Measurements from ENCODE around the gene TSKU.
"Not testable (repeated sequence)": the region's sequence is repeated elsewhere in the genome, so short reads cannot be mapped to it uniquely, and the experiment has no call there.

The TSKU gene

DNA sequence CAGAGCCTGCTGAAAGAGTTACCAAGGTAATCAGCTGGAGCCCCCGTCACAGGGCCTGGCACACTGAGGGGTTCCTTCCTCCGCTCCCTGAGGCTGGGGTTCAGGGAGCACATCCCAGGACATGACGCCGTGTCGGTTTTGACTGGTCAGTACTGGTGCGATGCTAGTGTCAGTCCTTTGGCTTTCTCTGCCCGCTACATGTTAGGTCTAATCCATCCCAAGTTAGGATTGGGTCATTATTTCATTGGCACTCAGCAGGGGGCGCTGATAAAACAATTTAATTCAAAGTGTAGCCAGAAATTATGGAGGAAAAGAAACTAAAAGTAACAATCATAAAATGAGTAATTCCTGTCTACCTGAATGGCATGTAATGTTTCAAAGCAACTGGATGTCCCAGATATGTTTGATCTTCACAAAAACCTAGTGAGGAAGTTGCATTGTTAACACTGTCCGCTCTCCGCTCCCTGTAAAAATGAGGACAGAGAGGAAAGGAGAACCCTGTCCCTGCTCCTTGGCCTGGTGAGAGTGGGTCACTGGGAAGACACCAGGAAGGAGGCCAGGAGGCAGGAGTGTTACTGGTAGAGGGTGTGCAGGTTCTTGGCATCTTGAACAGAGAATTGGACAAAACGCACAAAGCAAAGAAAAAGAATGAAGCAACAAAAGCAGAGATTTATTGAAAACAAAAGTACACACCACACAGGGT, 27.1 kb downstream of the TSKU start:
- peak; percentile 47 to 62 for DNase-seq

DNA sequence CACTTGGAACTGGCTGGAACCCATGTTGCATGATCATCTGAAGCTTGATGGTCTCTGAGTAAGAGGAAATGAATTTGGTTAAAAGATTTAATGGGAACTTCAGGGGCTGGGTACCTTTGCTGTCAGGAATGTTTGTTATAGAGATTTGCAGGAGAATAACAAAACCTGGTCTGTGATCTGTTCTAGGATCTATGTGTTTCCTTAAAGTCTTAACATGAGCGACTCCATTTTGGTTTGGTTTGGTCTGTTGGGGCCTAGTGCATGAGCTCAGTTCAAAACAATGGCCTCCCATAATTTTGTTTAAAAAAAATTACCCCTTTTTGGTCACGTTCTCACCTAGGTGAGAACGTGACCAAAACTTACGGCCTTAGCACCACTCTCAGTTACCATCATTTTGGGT, 28.1 kb downstream of the TSKU start:
- no peak for DNase-seq
- TF ChIP-seq POLR2A (IDR thresholded peaks at IDR 0.05; ENCODE audit: low read length) (no peak), GATA1 (IDR thresholded peaks at IDR 0.05; ENCODE audit: low read depth, low read length) (no peak)

More for the DNA sequence above, 27.1 kb downstream of the TSKU start:
- no peak for TF ChIP-seq POLR2A (IDR thresholded peaks at IDR 0.05; ENCODE audit: low read length)
- no peak for TF ChIP-seq GATA1 (IDR thresholded peaks at IDR 0.05; ENCODE audit: low read depth, low read length)

DNA sequence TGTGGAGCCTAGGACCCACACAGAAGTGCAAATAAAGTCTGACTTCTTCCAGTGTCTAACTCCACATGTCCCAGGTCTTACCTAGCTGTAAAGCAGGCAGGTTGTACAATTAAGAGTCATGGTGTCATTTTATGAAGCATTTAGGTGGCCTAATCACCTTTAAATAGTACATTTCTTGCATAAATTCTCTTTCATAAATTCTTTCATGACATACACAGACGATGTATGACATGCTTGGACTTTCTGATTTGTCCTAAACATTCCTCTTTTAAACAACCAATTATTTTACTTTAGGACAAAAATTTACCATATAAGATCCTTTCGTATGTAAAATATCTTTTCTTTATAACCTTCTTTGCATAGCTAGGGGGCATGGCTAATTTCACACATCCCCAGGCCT, 31.3 kb downstream of the TSKU start:
- DNase-seq: no peak
- TF ChIP-seq GATA1 (IDR thresholded peaks at IDR 0.05; ENCODE audit: low read depth, low read length) (no peak), POLR2A (IDR thresholded peaks at IDR 0.05; ENCODE audit: low read length) (no peak)

DNA sequence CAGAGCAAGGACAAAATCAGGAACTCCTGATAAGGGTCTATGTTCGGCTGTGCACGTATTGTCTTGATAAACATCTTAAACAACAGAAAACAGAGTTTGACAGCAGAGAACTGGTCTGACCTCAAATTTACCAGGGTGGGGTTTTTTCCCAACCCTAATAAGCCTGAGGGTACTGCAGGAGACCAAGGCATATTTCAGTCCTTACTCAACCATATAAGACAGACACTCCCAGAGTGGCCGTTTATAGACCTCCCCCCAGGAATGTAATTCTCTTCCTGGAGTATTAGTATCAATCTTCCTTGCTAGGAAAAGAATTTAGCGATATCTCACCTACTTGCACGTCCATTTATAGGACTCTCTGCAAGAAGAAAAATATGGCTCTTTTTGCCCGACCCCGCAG, 32.5 kb downstream of the TSKU start:
- peak; percentile 27 to 47 for DNase-seq

DNA sequence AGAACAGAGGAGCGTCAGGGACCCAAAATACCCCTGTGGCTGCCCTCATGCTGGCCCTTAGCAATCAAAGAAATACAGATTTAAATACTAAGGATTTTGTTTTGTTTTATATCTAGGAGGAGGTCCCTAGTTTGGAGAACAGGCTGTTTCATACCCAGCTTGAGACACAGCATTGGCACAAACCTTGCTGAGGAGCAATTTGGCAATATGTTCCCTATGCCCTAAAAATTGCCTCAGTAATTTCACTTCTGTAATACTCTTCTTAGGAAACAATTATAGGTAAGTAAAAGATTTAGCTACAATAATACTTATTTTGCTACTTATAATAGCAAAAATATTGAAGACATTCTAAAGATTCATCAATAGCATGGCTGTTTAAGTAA, 37.0 kb downstream of the TSKU start:
- TF ChIP-seq GATA1 (IDR thresholded peaks at IDR 0.05; ENCODE audit: low read depth, low read length): no peak
- no peak for TF ChIP-seq POLR2A (IDR thresholded peaks at IDR 0.05; ENCODE audit: low read length)

DNA sequence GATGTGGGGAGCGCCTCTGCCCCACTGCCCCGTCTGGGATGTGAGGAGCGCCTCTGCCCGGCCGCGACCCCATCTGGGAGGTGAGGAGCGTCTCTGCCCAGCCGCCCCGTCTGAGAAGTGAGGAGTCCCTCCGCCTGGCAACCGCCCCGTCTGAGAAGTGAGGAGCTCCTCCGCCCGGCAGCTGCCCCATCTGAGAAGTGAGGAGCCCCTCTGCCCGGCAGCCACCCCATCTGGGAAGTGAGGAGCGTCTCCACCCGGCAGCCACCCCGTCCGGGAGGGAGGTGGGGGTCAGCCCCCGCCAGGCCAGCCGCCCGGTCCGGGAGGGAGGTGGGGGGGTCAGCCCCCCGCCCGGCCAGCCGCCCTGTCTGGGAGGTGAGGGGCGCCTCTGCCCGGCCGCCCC, 38.2 kb downstream of the TSKU start:
- not testable (repeated sequence) for DNase-seq

More for the DNA sequence above, 37.0 kb downstream of the TSKU start:
- DNase-seq: no peak

DNA sequence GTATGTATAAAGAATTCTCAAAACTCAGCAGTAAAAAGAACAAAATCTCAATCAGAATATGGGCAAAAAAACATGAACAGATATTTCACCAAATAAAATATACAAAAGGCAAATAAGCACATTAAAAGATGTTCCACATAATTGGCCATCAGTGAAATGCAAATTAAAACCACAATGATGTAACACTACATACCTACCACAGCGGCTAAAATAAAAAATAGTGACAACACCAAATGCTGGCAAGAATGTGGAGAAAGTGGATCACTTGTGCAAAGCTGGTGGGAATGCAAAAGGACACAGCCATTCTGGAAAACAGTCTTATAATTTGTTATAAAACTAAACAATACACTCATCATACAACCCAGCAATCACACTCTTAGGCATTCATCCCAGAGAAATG, 39.2 kb downstream of the TSKU start:
- TF ChIP-seq POLR2A (IDR thresholded peaks at IDR 0.05; ENCODE audit: low read length) (no peak), GATA1 (IDR thresholded peaks at IDR 0.05; ENCODE audit: low read depth, low read length) (no peak)
- no peak for DNase-seq

DNA sequence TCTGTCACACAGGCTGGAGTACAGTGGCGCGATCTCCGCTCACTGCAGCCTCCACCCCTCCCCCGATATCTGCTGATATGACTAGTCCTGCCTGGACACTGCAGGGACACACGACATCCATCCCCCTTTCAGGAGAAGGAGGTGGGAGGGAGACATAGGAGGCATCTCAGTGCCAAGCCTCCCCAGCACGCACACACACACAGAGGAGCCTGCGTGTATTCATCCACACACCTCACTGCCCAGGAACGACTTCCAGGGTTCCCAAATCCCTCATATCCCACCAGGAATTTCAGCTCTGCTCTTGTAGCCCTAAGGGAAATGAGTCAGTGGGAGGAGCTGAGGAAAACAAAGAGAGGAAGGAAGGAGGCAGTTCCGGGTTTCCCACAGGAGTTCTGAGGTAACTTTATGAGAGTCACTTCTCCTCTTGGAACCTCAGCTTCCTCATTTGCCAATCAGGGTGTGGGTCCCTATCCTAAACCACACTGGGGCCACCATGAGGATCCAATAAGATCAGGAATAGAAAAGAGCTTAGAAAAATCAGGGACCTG, 40.4 kb downstream of the TSKU start:
- TF ChIP-seq GATA1 (IDR thresholded peaks at IDR 0.05; ENCODE audit: low read depth, low read length): no peak
- no peak for TF ChIP-seq POLR2A (IDR thresholded peaks at IDR 0.05; ENCODE audit: low read length)
- DNase-seq: peak; percentile 21 to 44

DNA sequence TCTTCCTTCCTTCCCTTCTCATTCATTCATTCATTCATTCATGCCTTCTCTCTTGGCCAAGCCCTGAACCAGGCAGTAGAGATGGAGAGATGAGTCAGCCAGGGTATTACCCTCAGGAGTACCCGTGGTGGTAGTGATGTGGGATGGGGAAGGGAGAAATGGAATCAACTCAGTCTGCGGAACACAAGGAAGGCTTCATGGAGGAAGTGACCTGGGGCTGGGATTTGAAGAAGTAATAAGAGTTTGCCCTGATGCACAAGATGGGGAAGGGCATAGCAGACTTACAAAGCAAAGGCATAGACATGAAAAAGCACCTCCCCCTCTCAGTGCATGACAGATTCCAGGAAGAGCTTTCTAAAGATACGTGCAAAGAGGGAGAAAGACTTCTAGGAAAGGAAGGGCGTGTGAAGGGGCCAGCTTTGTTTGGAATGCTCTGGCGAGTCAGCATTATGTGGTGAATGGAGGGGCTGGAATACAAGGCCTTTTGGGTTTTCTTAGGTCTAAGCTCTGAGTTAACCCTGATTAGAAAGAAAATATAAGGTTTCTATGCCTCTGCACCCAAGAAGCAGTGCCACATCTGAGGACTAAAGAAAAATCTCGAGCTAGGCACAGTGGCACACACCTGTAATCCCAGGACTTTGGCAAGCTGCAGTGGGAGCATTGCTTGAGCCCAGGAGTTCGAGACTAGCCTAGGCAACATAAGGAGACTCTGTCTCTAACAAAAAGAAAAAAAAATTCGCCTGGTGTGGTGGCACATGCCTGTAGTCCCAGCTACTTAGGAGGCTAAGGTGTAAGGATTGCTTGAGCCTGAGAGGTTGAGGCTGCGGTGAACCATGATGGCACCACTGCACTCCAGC, 41.2 kb downstream of the TSKU start:
- peak; percentile 50 to 54 for DNase-seq

DNA sequence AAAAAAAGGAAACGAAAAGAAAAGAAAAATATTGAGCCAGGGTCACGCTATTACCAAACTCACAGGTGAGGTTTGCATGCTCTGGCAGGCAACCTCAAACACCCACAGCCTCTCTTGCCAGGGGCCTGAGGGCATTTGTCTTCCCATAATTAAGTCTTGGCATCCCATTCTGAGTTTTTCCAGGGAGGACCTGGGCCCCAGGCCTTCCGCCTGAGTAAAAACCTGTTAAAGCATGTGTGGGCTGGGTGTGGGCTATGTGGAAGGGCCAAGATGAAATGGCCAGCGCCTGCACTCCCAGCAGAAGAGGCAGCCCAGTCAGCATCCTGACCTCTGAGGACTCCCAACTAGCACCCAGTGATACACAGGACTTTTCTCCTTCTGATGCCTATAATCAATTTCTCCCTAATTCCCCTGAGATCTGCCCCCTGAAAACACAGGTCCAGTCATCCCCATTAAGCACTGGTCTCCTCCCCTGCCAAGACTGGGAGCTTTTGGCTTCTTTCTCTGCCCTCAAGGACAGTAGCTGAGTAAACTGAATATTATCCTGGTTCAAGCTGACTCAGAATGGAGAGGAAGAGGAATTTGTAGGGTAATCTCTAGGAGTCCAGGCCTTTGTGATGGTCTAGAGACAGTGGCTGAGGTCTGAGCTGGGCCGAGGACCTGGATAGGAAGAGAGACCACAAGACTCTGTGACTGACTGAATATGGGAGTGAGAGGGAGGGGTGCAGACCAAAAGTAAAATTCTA, 42.0 kb downstream of the TSKU start:
- TF ChIP-seq POLR2A (IDR thresholded peaks at IDR 0.05; ENCODE audit: low read length) (no peak), GATA1 (IDR thresholded peaks at IDR 0.05; ENCODE audit: low read depth, low read length) (no peak)
- no peak for DNase-seq

More for the DNA sequence above, 41.2 kb downstream of the TSKU start:
- TF ChIP-seq POLR2A (IDR thresholded peaks at IDR 0.05; ENCODE audit: low read length) (no peak), GATA1 (IDR thresholded peaks at IDR 0.05; ENCODE audit: low read depth, low read length) (no peak)

DNA sequence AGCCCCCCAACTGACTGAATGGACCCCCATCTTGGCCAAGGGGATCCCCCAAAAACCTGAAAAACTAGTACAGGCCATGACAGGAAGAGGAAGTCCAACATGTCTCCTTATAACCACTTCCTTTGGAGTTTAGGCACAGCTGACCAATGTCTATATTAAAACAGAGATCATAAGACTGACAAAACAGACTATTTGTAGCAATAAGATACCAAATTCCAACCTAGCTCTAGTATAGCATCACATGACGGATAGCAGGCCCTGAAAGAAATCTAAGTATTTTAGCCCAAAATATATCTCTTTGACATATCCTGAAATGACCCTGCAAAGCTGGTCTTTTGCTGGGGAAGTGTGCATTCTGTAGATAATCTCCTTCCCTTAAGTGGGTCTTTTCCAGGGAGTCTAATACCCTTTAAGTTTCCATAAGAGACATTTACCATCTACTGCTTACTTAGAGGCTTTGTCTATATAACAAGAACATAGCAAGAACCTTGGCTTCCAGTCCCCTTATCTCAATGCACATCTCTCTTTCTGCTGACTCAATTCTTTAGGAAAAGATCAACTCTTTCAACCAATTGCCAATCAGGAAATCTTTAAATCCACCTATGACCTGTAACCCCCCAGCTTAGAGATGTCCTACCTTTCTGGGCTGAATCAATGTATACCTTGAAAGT, 42.7 kb downstream of the TSKU start:
- TF ChIP-seq GATA1 (IDR thresholded peaks at IDR 0.05; ENCODE audit: low read depth, low read length): no peak
- TF ChIP-seq POLR2A (IDR thresholded peaks at IDR 0.05; ENCODE audit: low read length): no peak
- DNase-seq: peak; percentile 22 to 47

DNA sequence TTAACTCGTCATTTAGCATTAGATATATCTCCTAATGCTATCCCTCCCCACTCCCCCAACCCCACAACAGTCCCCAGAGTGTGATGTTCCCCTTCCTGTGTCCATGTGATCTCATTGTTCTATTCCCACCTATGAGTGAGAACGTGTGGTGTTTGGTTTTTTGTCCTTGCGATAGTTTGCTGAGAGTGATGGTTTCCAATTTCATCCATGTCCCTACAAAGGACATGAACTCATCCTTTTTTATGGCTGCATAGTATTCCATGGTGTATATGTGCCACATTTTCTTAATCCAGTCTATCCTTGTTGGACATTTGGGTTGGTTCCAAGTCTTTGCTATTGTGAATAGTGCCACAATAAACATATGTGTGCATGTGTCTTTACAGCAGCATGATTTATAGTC, 43.4 kb downstream of the TSKU start:
- not testable (repeated sequence) for DNase-seq

DNA sequence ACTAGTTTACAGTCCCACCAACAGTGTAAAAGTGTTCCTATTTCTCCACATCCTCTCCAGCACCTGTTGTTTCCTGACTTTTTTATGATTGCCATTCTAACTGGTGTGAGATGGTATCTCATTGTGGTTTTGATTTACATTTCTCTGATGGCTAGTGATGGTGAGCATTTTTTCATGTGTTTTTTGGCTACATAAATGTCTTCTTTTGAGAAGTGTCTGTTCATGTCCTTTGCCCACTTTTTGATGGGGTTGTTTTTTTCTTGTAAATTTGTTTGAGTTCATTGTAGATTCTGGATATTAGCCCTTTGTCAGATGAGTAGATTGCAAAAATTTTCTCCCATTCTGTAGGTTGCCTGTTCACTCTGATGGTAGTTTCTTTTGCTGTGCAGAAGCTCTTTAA, 43.8 kb downstream of the TSKU start:
- DNase-seq: not testable (repeated sequence)
